Activated B cell treated with CpG ODN at 0.5 μM for 24 hours (primary cell): ENCODE results near the gene CD300H. TPM values are rescaled to one million over a fixed set of nuclear protein-coding genes. Genes with fewer than 3 reads are reported as not detected.

Source experiments
- ATAC-seq: fragments of 200-7000 bp; cut with Tn5 transposase; one replicate; pipeline ENCODE4 v1.10.0; 2021; ENCODE audit warnings: low read depth, mild to moderate bottlenecking, moderate library complexity
- CTCF ChIA-PET: fragments of 350-600 bp; sonication (Branson Sonifier 250); formaldehyde crosslinking; loops from one replicate; lab custom pipeline; 2021; ENCODE audit warnings: antibody characterized with exemption; lab: Charles Lee
- POLR2A ChIA-PET: fragments of 350-600 bp; sonication (Branson Sonifier 250); formaldehyde crosslinking; loops from one replicate; lab custom pipeline; 2021; ENCODE audit warnings: antibody characterized with exemption; lab: Charles Lee
- DNase-seq: peaks from one replicate; pipeline ENCODE4 v3.0.0; 2022
- H3K27ac Mint-ChIP-seq: one replicate; pipeline ENCODE4 v1.8.0; 2020; ENCODE audit warnings: mixed read lengths
- H3K27me3 Mint-ChIP-seq: one replicate; pipeline ENCODE4 v1.8.0; 2021; ENCODE audit warnings: mixed read lengths
- H3K36me3 Mint-ChIP-seq: one replicate; pipeline ENCODE4 v1.8.0; 2021; ENCODE audit warnings: low read depth, mixed read lengths
- H3K4me1 Mint-ChIP-seq: one replicate; pipeline ENCODE4 v1.8.0; 2021; ENCODE audit warnings: mixed read lengths
- H3K4me3 Mint-ChIP-seq: one replicate; pipeline ENCODE4 v1.8.0; 2020; ENCODE audit warnings: mild to moderate bottlenecking, mixed read lengths
- H3K9me3 Mint-ChIP-seq: one replicate; pipeline ENCODE4 v1.8.0; 2020; ENCODE audit warnings: mixed read lengths
- intact Hi-C: fragments of 100-400 bp; cut with micrococcal nuclease; formaldehyde crosslinking; loops from one replicate; pipeline ENCODE4 v1.15.1; 2024
- total RNA-seq: library from RNA; stranded (reverse); gene quantifications from 2 replicates; pipeline ENCODE4 v1.2.3, GENCODE V29; 2022
- TF ChIP-seq, protein P1 (sequence below): fragments of 200-600 bp; IDR thresholded peaks from one replicate; pipeline ENCODE4 v1.8.0; 2022; ENCODE audit warnings: antibody characterized with exemption, mild to moderate bottlenecking

Gene CD300H
- total RNA-seq, 1 donor from 2014 or later, result not detected

DNA sequence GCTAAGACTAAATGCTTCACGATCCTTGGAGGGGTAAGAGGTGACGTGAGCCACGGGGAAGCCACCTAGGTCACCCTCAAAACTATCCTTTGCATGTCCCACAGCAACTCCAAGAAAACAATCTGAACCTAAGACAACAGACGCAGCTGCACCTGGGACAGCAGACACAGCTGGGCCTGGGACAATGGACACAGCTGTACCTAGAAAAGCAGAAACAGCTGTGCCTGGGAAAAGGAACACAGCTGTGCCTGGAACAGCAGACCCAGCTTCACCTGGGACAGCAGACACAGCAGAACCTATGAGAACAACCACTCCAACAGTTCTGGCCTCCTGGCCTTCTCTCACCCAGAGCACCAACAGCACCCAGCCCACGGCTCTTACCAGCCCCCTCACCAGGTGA is 36.4 kb upstream of the CD300H start:
- Mint-ChIP-seq H3K9me3 (peaks cover 5% of the 10 kb centered on the region), H3K27me3 (peaks cover 8% of the 10 kb centered on the region), H3K27ac (no peak overlapping the region), H3K4me1 (peaks cover 42% of the 10 kb centered on the region), H3K4me3 (peak overlapping the region; percentile 13), H3K36me3 (no peaks in the 10 kb centered on the region)
- DNase-seq (no peak), ATAC-seq (no peak)
- intact Hi-C loops, result loop anchor here (2.0 to 5.0 kb wide), 2 partner anchors 37 to 146 kb away; no protein-coding TSS in a partner anchor
- TF ChIP-seq, protein P1, sequence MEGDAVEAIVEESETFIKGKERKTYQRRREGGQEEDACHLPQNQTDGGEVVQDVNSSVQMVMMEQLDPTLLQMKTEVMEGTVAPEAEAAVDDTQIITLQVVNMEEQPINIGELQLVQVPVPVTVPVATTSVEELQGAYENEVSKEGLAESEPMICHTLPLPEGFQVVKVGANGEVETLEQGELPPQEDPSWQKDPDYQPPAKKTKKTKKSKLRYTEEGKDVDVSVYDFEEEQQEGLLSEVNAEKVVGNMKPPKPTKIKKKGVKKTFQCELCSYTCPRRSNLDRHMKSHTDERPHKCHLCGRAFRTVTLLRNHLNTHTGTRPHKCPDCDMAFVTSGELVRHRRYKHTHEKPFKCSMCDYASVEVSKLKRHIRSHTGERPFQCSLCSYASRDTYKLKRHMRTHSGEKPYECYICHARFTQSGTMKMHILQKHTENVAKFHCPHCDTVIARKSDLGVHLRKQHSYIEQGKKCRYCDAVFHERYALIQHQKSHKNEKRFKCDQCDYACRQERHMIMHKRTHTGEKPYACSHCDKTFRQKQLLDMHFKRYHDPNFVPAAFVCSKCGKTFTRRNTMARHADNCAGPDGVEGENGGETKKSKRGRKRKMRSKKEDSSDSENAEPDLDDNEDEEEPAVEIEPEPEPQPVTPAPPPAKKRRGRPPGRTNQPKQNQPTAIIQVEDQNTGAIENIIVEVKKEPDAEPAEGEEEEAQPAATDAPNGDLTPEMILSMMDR, result no peak
- CTCF ChIA-PET, result interaction anchor here (0.7 to 1.5 kb wide), 6 partner anchors 37 to 236 kb away, joined by 3 to 5 read pairs (median 4); no protein-coding TSS in a partner anchor
- POLR2A ChIA-PET, result interaction anchor here (0.8 to 2.2 kb wide), 2 partner anchors 36 to 38 kb away, joined by 3 to 14 read pairs; no protein-coding TSS in a partner anchor

DNA sequence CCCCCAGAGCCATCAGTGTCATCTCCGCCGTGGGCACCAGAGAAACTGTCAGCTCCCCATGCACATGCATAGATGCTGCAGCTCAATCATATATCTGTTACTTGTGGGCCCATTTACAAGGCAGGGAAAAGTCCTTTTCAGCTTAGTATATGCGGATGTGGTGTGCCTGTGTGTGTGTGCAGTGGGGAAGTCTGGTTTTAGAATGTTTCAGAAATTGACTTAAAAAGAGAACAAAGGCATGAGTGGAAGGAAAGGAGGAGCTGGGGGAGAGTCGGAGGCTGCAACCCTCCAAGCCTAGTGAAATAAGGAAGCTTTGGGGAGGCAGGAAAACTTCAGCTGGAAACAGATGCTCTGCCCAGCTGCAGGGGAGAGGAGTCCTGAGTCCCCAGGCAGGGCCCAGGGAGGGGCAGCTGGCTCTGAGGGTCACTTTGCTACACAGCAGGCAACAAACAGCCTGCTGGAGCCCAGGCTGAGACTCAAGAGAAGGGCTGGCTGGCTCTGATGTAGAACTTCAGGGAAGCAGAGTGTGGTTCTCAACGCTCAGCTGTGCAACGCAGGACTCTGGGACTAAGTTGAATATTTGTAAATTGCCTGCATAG is 35.8 kb upstream of the CD300H start:
- Mint-ChIP-seq H3K36me3 (no peaks in the 10 kb centered on the region), H3K27ac (no peak overlapping the region), H3K4me1 (peaks cover 46% of the 10 kb centered on the region), H3K9me3 (peaks cover 5% of the 10 kb centered on the region), H3K4me3 (no peak overlapping the region), H3K27me3 (peaks cover 8% of the 10 kb centered on the region)
- intact Hi-C loops, result loop anchor here (5.0 kb wide), 1 partner anchor 146 kb away; no protein-coding TSS in a partner anchor
- ATAC-seq (no peak), DNase-seq (no peak)
- ChIA-PET CTCF (interaction anchor here (0.6 to 1.6 kb wide), 7 partner anchors 37 to 235 kb away, joined by 3 to 5 read pairs (median 4); no protein-coding TSS in a partner anchor), POLR2A (interaction anchor here (2.2 kb wide), 1 partner anchor 37 kb away, joined by 14 read pairs; no protein-coding TSS in a partner anchor)
- TF ChIP-seq, protein P1, result no peak

DNA sequence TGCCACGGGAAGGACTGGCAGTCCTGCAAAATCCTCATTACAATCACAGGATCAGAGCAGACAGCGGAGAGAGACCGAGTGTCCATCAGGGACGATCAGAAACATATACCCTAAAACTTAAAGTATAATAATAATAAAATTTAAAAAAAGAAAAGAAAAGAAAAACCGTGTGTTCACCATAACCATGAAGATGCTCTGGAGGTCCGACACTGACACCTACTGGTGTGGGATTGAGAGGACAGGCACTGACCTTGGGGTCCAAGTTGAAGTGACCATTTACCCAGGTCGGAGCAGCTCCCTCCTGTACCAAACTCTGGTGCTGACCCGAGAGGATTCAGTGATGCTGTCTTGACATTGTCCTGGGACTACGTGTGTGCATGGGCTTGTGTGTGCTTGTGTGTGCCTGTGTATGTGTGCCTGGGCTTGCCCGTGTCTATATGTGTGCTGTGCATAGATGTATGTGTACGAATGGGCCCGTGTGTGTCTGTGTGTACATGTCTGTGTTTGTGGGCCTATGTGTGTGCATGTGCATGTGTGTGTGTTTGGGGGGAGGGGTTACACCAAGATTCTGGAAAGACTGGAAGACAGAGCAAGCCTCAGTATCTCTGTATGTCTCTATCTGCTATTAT is 34.7 kb upstream of the CD300H start:
- POLR2A ChIA-PET, result no interaction called here
- Mint-ChIP-seq H3K4me3 (no peak overlapping the region), H3K27ac (no peak overlapping the region), H3K9me3 (peaks cover 3% of the 10 kb centered on the region), H3K27me3 (peaks cover 6% of the 10 kb centered on the region), H3K4me1 (peaks cover 53% of the 10 kb centered on the region), H3K36me3 (no peaks in the 10 kb centered on the region)
- intact Hi-C loops, result loop anchor here (1.0 to 5.0 kb wide), 2 partner anchors 145 to 234 kb away; no protein-coding TSS in a partner anchor
- DNase-seq (no peak), ATAC-seq (no peak)
- CTCF ChIA-PET, result interaction anchor here (1.6 kb wide), 1 partner anchor 55 kb away, joined by 5 read pairs; no protein-coding TSS in a partner anchor
- TF ChIP-seq, protein P1, result no peak

DNA sequence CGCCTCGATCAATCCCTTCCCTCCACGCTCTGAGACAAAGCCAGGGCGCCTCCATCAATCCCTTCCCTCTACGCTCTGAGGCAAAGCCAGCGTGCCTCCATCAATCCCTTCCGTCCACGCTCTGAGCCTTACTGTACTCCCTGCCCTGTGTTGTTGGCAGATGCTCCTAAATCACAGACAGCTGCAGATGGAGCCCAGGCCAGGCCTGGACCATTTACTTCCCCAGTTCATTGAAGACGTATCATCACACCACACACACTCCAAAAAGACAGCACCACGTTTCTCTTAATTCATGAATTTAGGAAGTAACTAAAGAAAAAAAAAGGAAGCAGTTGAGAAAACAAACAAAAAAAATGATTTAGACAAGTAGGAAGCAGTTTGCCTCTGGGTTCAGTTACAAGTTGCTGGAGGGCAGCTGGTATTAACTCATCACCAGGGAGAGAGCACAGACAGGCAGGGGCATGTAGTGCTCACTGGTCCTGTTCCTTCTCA is 32.2 kb upstream of the CD300H start:
- POLR2A ChIA-PET, result no interaction called here
- CTCF ChIA-PET, result no interaction called here
- no peak overlapping the region for H3K4me3 Mint-ChIP-seq
- peaks cover 6% of the 10 kb centered on the region for H3K27me3 Mint-ChIP-seq
- ATAC-seq, result no peak
- H3K4me1 Mint-ChIP-seq, result peaks cover 44% of the 10 kb centered on the region
- H3K36me3 Mint-ChIP-seq, result no peaks in the 10 kb centered on the region
- intact Hi-C loops, result no loop called here
- peaks cover 4% of the 10 kb centered on the region for H3K9me3 Mint-ChIP-seq
- TF ChIP-seq, protein P1, result no peak
- H3K27ac Mint-ChIP-seq, result peak overlapping the region; percentile 5
- no peak for DNase-seq

DNA sequence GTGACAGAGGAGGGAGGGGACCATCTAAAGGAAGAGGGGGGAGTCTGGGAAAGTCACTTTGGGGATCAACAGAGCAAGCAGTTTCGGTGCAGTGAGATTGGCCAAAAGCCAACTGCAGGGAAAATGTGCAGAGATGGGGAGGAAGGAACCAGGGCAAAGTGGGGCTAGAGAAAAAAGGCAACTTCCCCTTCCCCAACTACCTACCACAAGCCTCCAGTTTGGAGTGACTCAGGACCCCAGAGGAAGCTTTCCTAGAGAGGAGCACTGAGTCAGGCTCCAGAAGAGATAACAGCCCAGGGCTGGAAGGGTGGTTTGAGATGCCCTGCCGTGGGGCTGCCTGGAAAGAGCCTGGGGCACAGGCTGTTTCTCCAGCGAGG is 31.7 kb upstream of the CD300H start:
- POLR2A ChIA-PET, result no interaction called here
- intact Hi-C loops, result no loop called here

More for the DNA sequence above, 31.7 kb upstream of the CD300H start:
- H3K36me3 Mint-ChIP-seq, result no peaks in the 10 kb centered on the region
- peaks cover 4% of the 10 kb centered on the region for H3K9me3 Mint-ChIP-seq
- H3K27ac Mint-ChIP-seq, result peak overlapping the region; percentile 21
- H3K4me1 Mint-ChIP-seq, result peaks cover 39% of the 10 kb centered on the region
- H3K27me3 Mint-ChIP-seq, result peaks cover 6% of the 10 kb centered on the region
- DNase-seq (no peak), ATAC-seq (no peak)
- TF ChIP-seq, protein P1, result no peak
- CTCF ChIA-PET, result interaction anchor here (0.5 kb wide), 1 partner anchor 12 kb away, joined by 3 read pairs; no protein-coding TSS in a partner anchor
- no peak overlapping the region for H3K4me3 Mint-ChIP-seq
